ENCODE measurements around the gene GLI3. TPM values are rescaled to one million over a fixed set of nuclear protein-coding genes. Genes with fewer than 3 reads are reported as not detected.

The GLI3 gene
- total RNA-seq, 4 donors from 2014 or later, result 23.1 to 41.3 (median 24.6) TPM

DNA sequence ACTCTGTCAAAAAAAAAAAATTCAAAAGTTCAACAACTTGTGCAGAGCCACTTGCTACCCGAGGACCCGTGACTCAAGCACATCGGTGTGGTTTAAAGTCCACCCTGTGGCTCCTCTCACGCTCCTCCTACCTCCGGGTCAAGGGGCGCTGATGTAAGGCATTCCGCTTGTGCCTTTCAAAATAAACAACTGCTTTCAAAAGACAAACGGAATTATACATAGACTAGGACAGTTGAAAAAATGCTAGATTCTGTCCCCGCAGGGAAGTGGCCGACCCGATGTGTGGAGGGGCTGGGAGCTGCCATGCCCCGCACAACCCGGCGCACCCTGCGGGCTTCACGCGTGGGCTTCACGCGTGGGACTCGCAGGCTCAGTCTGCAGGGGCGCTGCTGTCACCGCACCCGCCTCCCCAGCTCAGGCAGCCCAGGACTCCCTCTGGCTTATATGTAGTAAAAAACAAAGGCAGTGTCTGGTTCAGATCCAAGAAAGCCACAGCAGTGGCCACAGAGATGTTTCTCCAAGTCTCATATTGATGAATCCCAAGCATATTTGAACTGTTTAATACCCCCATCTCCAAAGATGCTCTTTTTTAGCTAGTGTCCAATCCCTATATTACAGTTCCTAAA lies 294.4 kb downstream of the GLI3 start:
- no peak for DNase-seq (ENCODE audit: low spot score in 2 of 2)
- H3K27me3 ChIP-seq, result peaks cover 18% of the 10 kb centered on the region
- no peaks in the 10 kb centered on the region for H3K9me3 ChIP-seq
- TF ChIP-seq POLR2AphosphoS5 (IDR thresholded peaks at IDR 0.05) (no peak), POLR2A (IDR thresholded peaks at IDR 0.05) (no peak), EP300 (IDR thresholded peaks at IDR 0.05) (no peak), CTCF (IDR thresholded peaks at IDR 0.05) (no peak)
- peaks cover 12% of the 10 kb centered on the region for H3K4me1 ChIP-seq
- no peak overlapping the region for H3K27ac ChIP-seq
- no peak overlapping the region for H3K4me3 ChIP-seq
- WGBS, result 61% methylated on average over 23 of the region's 23 CpGs
- no peaks in the 10 kb centered on the region for H3K36me3 ChIP-seq

DNA sequence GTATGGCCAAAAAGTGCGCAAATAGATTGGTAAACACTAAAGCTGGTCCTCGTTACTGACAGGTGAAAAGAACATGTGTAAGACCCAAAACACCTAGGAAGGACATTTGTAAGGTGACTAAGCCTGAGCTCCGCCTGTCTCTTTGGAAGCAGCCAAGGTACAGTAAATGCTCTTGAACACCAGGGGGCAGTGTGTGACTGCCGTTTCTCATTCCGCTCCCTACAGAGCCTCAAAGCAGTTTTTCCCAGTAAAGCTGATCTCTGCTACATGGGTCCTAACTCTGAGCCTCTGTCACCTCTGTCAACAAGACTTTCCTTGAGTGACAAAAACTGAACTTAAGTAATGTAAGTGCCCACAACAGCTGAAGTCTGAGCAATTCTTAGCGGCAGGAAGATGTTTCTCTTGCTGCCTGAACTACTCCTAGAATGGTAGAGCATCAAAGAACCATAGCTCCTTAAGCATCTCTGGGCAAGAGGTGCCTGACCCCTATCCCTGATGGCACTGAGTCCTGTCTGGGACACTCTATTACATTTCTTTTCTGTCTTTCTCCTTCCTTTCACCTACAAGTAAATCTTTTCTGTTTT lies 296.2 kb downstream of the GLI3 start:
- no peak overlapping the region for H3K27ac ChIP-seq

GRCh38 chr7:41938371-41938770 lies 298.6 kb downstream of the GLI3 start:
- no peak overlapping the region for H3K4me3 ChIP-seq
- peaks cover 16% of the 10 kb centered on the region for H3K27me3 ChIP-seq
- H3K4me1 ChIP-seq, result peaks cover 12% of the 10 kb centered on the region
- H3K36me3 ChIP-seq, result no peaks in the 10 kb centered on the region
- no peaks in the 10 kb centered on the region for H3K9me3 ChIP-seq
- WGBS, result 77% methylated on average over 2 of the region's 2 CpGs
- no peak for DNase-seq (ENCODE audit: low spot score in 2 of 2)
- TF ChIP-seq CTCF (IDR thresholded peaks at IDR 0.05), result no peak
- no peak for TF ChIP-seq POLR2AphosphoS5 (IDR thresholded peaks at IDR 0.05)
- TF ChIP-seq POLR2A (IDR thresholded peaks at IDR 0.05), result no peak
- no peak for TF ChIP-seq EP300 (IDR thresholded peaks at IDR 0.05)
- no peak overlapping the region for H3K27ac ChIP-seq

More for the DNA sequence above, 296.2 kb downstream of the GLI3 start:
- no peaks in the 10 kb centered on the region for H3K36me3 ChIP-seq
- no peaks in the 10 kb centered on the region for H3K9me3 ChIP-seq
- WGBS, result 11% methylated on average over 6 of the region's 6 CpGs
- H3K27me3 ChIP-seq, result peaks cover 18% of the 10 kb centered on the region
- H3K4me3 ChIP-seq, result no peak overlapping the region
- peak; percentile 71 to 87 for TF ChIP-seq CTCF (IDR thresholded peaks at IDR 0.05)
- no peak for TF ChIP-seq EP300 (IDR thresholded peaks at IDR 0.05)
- no peak for TF ChIP-seq POLR2A (IDR thresholded peaks at IDR 0.05)
- no peak for TF ChIP-seq POLR2AphosphoS5 (IDR thresholded peaks at IDR 0.05)
- H3K4me1 ChIP-seq, result peaks cover 12% of the 10 kb centered on the region
- DNase-seq (ENCODE audit: low spot score in 2 of 2), result peak in 1 of 2 donors; percentile 80

- no peak for TF ChIP-seq POLR2AphosphoS5 (IDR thresholded peaks at IDR 0.05)
- no peak for TF ChIP-seq EP300 (IDR thresholded peaks at IDR 0.05)
- no peak for TF ChIP-seq CTCF (IDR thresholded peaks at IDR 0.05)
- no peak for TF ChIP-seq POLR2A (IDR thresholded peaks at IDR 0.05)
- Histone ChIP-seq H3K27ac (no peak overlapping the region), H3K4me3 (no peak overlapping the region), H3K9me3 (no peaks in the 10 kb centered on the region), H3K27me3 (no peaks in the 10 kb centered on the region), H3K36me3 (no peaks in the 10 kb centered on the region), H3K4me1 (no peaks in the 10 kb centered on the region)
- DNase-seq (ENCODE audit: low spot score in 2 of 2), result no peak
- 98% methylated on average over 4 of the region's 4 CpGs for WGBS
These were observed 303.6 kb downstream of the GLI3 start for GRCh38 chr7:41933427-41933826.

DNA sequence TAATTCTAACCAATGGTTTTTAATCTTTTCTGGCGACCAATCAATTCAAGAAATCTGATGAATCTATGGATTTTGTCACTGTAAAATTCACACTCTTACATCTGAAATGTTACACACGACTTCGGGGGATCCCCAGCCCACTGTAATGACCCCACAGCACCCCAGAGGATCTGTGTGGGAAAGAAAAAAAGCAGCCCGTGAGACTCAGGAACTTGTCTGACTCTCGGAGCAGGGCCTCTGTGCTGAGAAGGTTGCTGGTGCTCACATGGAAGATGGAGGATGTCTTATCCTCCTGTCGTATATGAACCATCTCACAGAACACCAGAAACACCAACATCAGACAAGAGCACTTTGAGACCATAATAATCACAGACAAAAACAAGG lies 305.8 kb downstream of the GLI3 start:
- Histone ChIP-seq H3K4me1 (no peaks in the 10 kb centered on the region), H3K36me3 (no peaks in the 10 kb centered on the region), H3K27me3 (no peaks in the 10 kb centered on the region), H3K9me3 (no peaks in the 10 kb centered on the region), H3K4me3 (no peak overlapping the region), H3K27ac (no peak overlapping the region)
- 83% methylated on average over 6 of the region's 6 CpGs for WGBS
- TF ChIP-seq POLR2A (IDR thresholded peaks at IDR 0.05) (no peak), CTCF (IDR thresholded peaks at IDR 0.05) (no peak), EP300 (IDR thresholded peaks at IDR 0.05) (no peak), POLR2AphosphoS5 (IDR thresholded peaks at IDR 0.05) (no peak)
- DNase-seq (ENCODE audit: low spot score in 2 of 2), result no peak

Measured in suprapubic skin (tissue), 4 donors.